Measurements from ENCODE around the gene PLPPR1. TPM values are rescaled to one million over a fixed set of nuclear protein-coding genes. Genes with fewer than 3 reads are reported as not detected.

The PLPPR1 gene
- total RNA-seq, 4 donors from 2014 or later = not detected

- TF ChIP-seq, protein P1, sequence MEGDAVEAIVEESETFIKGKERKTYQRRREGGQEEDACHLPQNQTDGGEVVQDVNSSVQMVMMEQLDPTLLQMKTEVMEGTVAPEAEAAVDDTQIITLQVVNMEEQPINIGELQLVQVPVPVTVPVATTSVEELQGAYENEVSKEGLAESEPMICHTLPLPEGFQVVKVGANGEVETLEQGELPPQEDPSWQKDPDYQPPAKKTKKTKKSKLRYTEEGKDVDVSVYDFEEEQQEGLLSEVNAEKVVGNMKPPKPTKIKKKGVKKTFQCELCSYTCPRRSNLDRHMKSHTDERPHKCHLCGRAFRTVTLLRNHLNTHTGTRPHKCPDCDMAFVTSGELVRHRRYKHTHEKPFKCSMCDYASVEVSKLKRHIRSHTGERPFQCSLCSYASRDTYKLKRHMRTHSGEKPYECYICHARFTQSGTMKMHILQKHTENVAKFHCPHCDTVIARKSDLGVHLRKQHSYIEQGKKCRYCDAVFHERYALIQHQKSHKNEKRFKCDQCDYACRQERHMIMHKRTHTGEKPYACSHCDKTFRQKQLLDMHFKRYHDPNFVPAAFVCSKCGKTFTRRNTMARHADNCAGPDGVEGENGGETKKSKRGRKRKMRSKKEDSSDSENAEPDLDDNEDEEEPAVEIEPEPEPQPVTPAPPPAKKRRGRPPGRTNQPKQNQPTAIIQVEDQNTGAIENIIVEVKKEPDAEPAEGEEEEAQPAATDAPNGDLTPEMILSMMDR (IDR thresholded peaks at IDR 0.05; ENCODE audit: low read depth) = no peak
Measured at GRCh38 chr9:101138509-101138908, 110.0 kb downstream of the PLPPR1 start.

DNA sequence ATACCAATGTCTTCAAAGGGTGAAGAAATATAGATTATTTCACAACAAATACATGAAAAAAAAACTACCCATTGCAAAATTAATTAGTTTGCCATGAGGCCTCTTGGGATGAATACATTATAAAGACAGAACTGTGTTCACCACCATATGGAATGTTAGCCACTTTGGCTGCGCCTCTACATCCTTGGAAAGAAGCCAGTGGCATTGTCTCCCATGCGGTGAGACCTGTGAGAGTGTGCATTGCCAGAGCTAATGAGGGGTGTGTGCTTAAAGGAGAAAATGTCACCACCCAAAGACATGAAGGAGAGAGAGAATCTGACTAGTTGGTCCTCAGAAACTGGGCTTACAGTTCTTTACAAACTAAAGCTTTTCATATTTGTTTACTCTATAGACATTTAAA, 110.6 kb downstream of the PLPPR1 start:
- TF ChIP-seq, protein P1 (IDR thresholded peaks at IDR 0.05; ENCODE audit: low read depth) = no peak

GRCh38 chr9:101140764-101141163, 112.2 kb downstream of the PLPPR1 start:
- TF ChIP-seq, protein P1 (IDR thresholded peaks at IDR 0.05; ENCODE audit: low read depth) = no peak

DNA sequence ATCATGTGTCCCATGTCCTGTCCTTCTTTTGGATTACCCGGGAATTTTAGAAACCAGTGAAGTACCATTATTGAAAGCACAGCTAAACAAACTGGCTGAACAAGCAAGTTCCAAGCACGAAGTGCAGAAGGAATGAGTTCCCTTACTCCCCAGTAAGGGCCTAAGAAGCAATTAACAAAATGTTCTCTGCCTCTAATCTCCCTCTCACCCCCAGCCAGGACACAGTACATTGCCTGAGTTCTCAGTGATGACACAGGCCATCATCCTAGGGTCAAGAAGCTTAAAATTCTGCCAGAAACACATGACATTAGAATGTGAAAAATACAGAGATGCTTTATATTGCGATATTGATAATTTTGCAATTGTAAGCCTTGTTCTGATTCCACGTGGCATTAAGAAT, 118.0 kb downstream of the PLPPR1 start:
- TF ChIP-seq, protein P1 (IDR thresholded peaks at IDR 0.05; ENCODE audit: low read depth) = no peak

- TF ChIP-seq, protein P1 (IDR thresholded peaks at IDR 0.05; ENCODE audit: low read depth) = no peak
Measured at GRCh38 chr9:101148344-101148743, 119.8 kb downstream of the PLPPR1 start.

DNA sequence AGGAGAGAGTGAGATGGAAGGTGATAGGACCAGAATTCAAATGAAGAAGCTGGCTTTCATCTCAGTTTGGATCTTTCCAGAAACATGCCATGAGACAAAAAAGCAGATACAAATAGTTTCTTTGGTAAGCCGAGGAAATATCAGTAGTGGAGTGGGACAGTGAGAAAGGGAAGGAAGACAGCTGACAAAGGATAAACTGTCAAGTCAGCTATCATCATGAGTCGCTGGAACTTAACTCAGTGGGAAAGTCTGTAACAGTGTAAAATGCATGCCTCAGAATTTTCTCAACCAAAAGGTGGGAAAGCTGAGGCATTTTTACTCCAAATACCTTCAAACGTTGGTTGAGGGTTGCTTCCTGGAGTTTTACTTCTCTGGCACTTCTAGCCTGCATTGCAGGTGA, 129.8 kb downstream of the PLPPR1 start:
- TF ChIP-seq, protein P1 (IDR thresholded peaks at IDR 0.05; ENCODE audit: low read depth) = no peak

GRCh38 chr9:101162231-101162630, 133.7 kb downstream of the PLPPR1 start:
- TF ChIP-seq, protein P1 (IDR thresholded peaks at IDR 0.05; ENCODE audit: low read depth) = no peak
